Epithelial cell of proximal tubule (primary cell): ENCODE results near the gene DSE. TPM values are rescaled to one million over a fixed set of nuclear protein-coding genes. Genes with fewer than 3 reads are reported as not detected.

Experiments used
- DNase-seq: peaks from one replicate; pipeline ENCODE4 v3.0.0-alpha.2; 2011; ENCODE audit warnings: low read depth
- H3K4me3 ChIP-seq: 2 replicates; pipeline ENCODE4 v1.5.1; 2011; ENCODE audit warnings: low read depth, mild to moderate bottlenecking, low read length
- total RNA-seq: library from RNA; depleted of rRNA; stranded (reverse); fragments of >200 nt; gene quantifications from 2 replicates; pipeline ENCODE4 v1.2.3, GENCODE V29; 2015
- TF ChIP-seq, protein P1 (sequence below): conservative IDR thresholded peaks from 2 replicates; pipeline ENCODE4 v1.5.1; 2012; ENCODE audit warnings: low read depth, mild to moderate bottlenecking, low read length

Gene DSE
- total RNA-seq, 1 donor from 2014 or later: 36.1 TPM

DNA sequence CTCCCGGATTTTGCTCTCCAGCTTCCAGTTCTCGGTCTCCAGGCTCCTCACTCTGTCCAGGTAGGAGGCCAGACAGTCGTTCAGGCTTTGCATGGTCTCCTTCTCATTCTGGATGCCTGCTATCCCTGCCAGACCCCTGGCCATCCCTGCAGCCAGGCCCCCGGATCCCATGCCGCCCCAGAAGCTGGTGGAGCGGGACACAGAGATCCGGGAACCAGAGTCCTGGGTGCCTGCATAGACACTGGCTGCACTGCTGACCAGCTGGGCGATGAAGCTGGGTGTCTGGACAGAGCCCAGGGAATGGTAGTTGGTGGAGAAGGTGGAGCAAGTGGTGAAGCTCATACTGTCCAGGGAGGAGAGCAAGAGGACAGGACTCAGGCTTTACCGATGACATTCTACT, 87.5 kb downstream of the DSE start:
- TF ChIP-seq, protein P1, sequence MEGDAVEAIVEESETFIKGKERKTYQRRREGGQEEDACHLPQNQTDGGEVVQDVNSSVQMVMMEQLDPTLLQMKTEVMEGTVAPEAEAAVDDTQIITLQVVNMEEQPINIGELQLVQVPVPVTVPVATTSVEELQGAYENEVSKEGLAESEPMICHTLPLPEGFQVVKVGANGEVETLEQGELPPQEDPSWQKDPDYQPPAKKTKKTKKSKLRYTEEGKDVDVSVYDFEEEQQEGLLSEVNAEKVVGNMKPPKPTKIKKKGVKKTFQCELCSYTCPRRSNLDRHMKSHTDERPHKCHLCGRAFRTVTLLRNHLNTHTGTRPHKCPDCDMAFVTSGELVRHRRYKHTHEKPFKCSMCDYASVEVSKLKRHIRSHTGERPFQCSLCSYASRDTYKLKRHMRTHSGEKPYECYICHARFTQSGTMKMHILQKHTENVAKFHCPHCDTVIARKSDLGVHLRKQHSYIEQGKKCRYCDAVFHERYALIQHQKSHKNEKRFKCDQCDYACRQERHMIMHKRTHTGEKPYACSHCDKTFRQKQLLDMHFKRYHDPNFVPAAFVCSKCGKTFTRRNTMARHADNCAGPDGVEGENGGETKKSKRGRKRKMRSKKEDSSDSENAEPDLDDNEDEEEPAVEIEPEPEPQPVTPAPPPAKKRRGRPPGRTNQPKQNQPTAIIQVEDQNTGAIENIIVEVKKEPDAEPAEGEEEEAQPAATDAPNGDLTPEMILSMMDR: no peak
- no peak overlapping the region for H3K4me3 ChIP-seq
- DNase-seq: no peak

DNA sequence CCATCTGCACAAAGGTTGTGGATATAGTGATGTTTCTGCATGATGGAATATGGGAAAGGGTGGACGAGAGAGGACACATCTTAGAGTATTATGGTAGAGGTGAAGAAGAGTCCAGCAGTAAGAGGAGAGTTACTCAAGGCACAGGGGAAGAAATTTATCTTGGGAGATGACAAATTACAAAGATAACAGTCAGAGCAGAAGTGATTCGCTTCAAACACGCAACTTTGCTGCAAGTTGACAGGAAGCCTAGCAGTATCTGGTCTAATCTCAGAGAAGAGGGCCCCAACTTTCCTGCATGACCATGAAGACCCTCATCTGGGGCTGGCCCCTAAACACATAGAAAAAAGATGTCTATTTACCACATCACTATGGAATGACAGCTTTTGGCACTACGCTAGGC, 89.2 kb downstream of the DSE start:
- TF ChIP-seq, protein P1: no peak
- DNase-seq: no peak
- H3K4me3 ChIP-seq: no peak overlapping the region

DNA sequence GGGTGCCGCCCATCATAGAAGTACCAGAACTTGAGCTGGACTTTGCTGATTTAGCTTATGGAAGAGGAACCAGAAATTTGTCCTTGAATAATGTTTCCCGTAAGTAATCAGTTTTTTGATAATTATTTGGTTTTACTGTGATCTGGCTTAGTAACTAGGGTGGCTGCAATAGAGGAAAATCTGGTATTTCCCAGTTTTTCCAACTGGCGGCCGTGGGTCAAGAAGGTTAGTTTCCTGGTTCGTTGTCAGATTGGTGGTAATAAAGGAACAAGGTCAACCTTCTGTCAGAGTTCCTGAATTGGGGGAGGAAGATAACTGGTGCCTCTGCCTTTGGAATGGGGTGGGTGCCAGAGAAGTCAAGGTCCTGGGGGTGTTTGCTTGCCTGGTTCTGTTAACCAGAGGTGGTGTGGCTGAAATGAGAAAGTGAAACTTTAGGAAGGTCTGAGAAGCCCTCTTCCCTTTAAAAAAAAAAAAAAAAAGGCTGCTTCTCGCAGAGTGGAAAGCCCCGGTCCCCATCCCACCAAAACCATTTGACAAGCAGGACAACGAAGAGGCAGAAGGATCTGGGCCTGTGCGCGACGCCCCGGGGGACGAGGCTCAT, 90.7 kb downstream of the DSE start, which contains the start of gene CALHM6:
Gene CALHM6, plus strand, starts transcription at position 45 of the 601 bp plus-strand sequence. Its CDS starts 555 bp downstream, at position 600.
- TF ChIP-seq, protein P1: no peak
- H3K4me3 ChIP-seq: peak within 1 kb of the TSS; percentile 50
- DNase-seq: no peak

DNA sequence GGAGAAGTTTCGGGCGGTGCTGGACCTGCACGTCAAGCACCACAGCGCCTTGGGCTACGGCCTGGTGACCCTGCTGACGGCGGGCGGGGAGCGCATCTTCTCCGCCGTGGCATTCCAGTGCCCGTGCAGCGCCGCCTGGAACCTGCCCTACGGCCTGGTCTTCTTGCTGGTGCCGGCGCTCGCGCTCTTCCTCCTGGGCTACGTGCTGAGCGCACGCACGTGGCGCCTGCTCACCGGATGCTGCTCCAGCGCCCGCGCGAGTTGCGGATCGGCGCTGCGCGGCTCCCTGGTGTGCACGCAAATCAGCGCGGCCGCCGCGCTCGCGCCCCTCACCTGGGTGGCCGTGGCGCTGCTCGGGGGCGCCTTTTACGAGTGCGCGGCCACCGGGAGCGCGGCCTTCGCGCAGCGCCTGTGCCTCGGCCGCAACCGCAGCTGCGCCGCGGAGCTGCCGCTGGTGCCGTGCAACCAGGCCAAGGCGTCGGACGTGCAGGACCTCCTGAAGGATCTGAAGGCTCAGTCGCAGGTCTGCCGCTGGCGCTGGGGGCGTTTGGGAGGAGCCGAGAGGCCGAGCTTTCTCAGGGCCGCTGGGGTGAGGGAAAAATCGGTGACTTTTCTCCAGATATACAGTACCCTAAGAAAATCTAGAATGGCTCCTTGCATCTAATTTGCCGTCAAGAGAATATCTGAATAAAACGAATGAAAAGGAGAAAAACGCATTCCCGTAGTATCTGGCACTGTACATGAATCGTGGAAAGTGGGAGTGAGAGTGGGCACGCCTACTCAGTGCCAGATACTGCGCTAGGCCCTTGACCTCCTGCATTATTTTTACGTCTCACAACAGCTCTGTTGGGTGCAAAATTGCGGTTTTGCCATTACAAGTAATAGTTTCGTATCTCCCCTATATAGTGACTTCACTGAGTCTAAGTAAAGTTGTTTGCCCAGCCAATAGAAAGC, 91.5 kb downstream of the DSE start:
- TF ChIP-seq, protein P1: no peak
- H3K4me3 ChIP-seq: peak overlapping the region; percentile 50
- no peak for DNase-seq

DNA sequence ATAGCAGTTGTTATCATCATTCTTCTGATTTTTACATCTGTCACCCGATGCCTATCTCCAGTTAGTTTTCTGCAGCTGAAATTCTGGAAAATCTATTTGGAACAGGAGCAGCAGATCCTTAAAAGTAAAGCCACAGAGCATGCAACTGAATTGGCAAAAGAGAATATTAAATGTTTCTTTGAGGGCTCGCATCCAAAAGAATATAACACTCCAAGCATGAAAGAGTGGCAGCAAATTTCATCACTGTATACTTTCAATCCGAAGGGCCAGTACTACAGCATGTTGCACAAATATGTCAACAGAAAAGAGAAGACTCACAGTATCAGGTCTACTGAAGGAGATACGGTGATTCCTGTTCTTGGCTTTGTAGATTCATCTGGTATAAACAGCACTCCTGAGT, 92.6 kb downstream of the DSE start:
- TF ChIP-seq, protein P1: no peak
- DNase-seq: no peak
- no peak overlapping the region for H3K4me3 ChIP-seq

DNA sequence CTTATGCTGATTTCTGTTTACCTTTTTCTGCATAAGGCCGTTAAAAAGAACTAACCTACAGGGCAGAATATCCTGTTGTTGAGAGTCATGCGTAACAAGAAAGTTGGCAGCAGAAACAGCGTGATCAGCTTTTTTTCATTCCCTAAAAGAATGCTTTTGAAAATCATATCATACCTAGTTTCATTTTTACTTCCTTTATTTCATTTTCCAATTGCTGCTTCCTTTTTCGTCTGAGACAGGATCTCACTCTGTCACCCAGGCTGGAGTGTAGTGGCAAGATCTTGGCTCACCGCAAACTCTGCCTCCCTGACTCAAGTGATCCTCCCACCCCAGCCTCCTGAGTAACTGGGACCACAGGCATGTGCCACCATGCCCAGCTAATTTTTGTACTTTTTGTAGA, 94.5 kb downstream of the DSE start:
- DNase-seq: no peak
- TF ChIP-seq, protein P1: no peak
- H3K4me3 ChIP-seq: no peak overlapping the region
